ENCODE results near the gene ASS1.

The ASS1 gene

GRCh38 chr9:130443840-130444492 is 795 bp upstream of the ASS1 start:
- peaks cover 22% of the 10 kb centered on the region for H3K4me1 ChIP-seq (ENCODE audit: control insufficient read depth, insufficient read depth, low read length)
- peak overlapping the region; percentile 3 for H3K4me3 ChIP-seq (ENCODE audit: low read length)
- H3K9ac ChIP-seq (ENCODE audit: low read length) = no peak overlapping the region
- H3K36me3 ChIP-seq (ENCODE audit: control insufficient read depth, insufficient read depth, low read length) = no peaks in the 10 kb centered on the region
- no peaks in the 10 kb centered on the region for H3K27me3 ChIP-seq (ENCODE audit: control insufficient read depth, insufficient read depth, low read length)
- no peak overlapping the region for H3K27ac ChIP-seq (ENCODE audit: low read depth, low read length)

- Histone ChIP-seq H3K27ac (ENCODE audit: low read depth, low read length) (peak overlapping the region; percentile 88), H3K4me1 (ENCODE audit: control insufficient read depth, insufficient read depth, low read length) (peaks cover 22% of the 10 kb centered on the region), H3K36me3 (ENCODE audit: control insufficient read depth, insufficient read depth, low read length) (no peaks in the 10 kb centered on the region), H3K9ac (ENCODE audit: low read length) (peak overlapping the region; percentile 41), H3K27me3 (ENCODE audit: control insufficient read depth, insufficient read depth, low read length) (no peaks in the 10 kb centered on the region), H3K4me3 (ENCODE audit: low read length) (peak overlapping the region; percentile 70)
Measured at GRCh38 chr9:130445268-130445983, 665 bp downstream of the ASS1 start.

- Histone ChIP-seq H3K9ac (ENCODE audit: low read length) (no peak overlapping the region), H3K4me3 (ENCODE audit: low read length) (peak overlapping the region; percentile 70), H3K27ac (ENCODE audit: low read depth, low read length) (peak overlapping the region; percentile 88), H3K27me3 (ENCODE audit: control insufficient read depth, insufficient read depth, low read length) (no peaks in the 10 kb centered on the region), H3K4me1 (ENCODE audit: control insufficient read depth, insufficient read depth, low read length) (peaks cover 26% of the 10 kb centered on the region), H3K36me3 (ENCODE audit: control insufficient read depth, insufficient read depth, low read length) (no peaks in the 10 kb centered on the region)
Measured at GRCh38 chr9:130446101-130446861, 1.5 kb downstream of the ASS1 start.

- no peaks in the 10 kb centered on the region for H3K36me3 ChIP-seq (ENCODE audit: control insufficient read depth, insufficient read depth, low read length)
- H3K27me3 ChIP-seq (ENCODE audit: control insufficient read depth, insufficient read depth, low read length) = no peaks in the 10 kb centered on the region
- H3K9ac ChIP-seq (ENCODE audit: low read length) = no peak overlapping the region
- peaks cover 36% of the 10 kb centered on the region for H3K4me1 ChIP-seq (ENCODE audit: control insufficient read depth, insufficient read depth, low read length)
- peak overlapping the region; percentile 88 for H3K27ac ChIP-seq (ENCODE audit: low read depth, low read length)
- H3K4me3 ChIP-seq (ENCODE audit: low read length) = no peak overlapping the region
Measured at GRCh38 chr9:130447193-130447816, 2.5 kb downstream of the ASS1 start.

- H3K27ac ChIP-seq (ENCODE audit: low read depth, low read length) = no peak overlapping the region
- H3K9ac ChIP-seq (ENCODE audit: low read length) = no peak overlapping the region
- H3K4me1 ChIP-seq (ENCODE audit: control insufficient read depth, insufficient read depth, low read length) = peaks cover 39% of the 10 kb centered on the region
- no peaks in the 10 kb centered on the region for H3K27me3 ChIP-seq (ENCODE audit: control insufficient read depth, insufficient read depth, low read length)
- no peak overlapping the region for H3K4me3 ChIP-seq (ENCODE audit: low read length)
- no peaks in the 10 kb centered on the region for H3K36me3 ChIP-seq (ENCODE audit: control insufficient read depth, insufficient read depth, low read length)
Measured at GRCh38 chr9:130448035-130448624, 3.4 kb downstream of the ASS1 start.

- Histone ChIP-seq H3K9ac (ENCODE audit: low read length) (no peak overlapping the region), H3K27me3 (ENCODE audit: control insufficient read depth, insufficient read depth, low read length) (no peaks in the 10 kb centered on the region), H3K36me3 (ENCODE audit: control insufficient read depth, insufficient read depth, low read length) (no peaks in the 10 kb centered on the region), H3K27ac (ENCODE audit: low read depth, low read length) (no peak overlapping the region), H3K4me3 (ENCODE audit: low read length) (no peak overlapping the region), H3K4me1 (ENCODE audit: control insufficient read depth, insufficient read depth, low read length) (peaks cover 39% of the 10 kb centered on the region)
Measured at GRCh38 chr9:130448771-130449603, 4.2 kb downstream of the ASS1 start.

- no peak overlapping the region for H3K4me3 ChIP-seq (ENCODE audit: low read length)
- no peak overlapping the region for H3K9ac ChIP-seq (ENCODE audit: low read length)
- no peak overlapping the region for H3K27ac ChIP-seq (ENCODE audit: low read depth, low read length)
Measured at GRCh38 chr9:130450344-130451003, 5.7 kb downstream of the ASS1 start.

GRCh38 chr9:130451004-130451390 is 6.2 kb downstream of the ASS1 start:
- Histone ChIP-seq H3K36me3 (ENCODE audit: control insufficient read depth, insufficient read depth, low read length) (no peaks in the 10 kb centered on the region), H3K4me1 (ENCODE audit: control insufficient read depth, insufficient read depth, low read length) (peaks cover 30% of the 10 kb centered on the region), H3K27ac (ENCODE audit: low read depth, low read length) (peak overlapping the region; percentile 75), H3K27me3 (ENCODE audit: control insufficient read depth, insufficient read depth, low read length) (no peaks in the 10 kb centered on the region), H3K4me3 (ENCODE audit: low read length) (no peak overlapping the region), H3K9ac (ENCODE audit: low read length) (no peak overlapping the region)

More at GRCh38 chr9:130450344-130451003, 5.7 kb downstream of the ASS1 start:
- no peaks in the 10 kb centered on the region for H3K27me3 ChIP-seq (ENCODE audit: control insufficient read depth, insufficient read depth, low read length)
- H3K36me3 ChIP-seq (ENCODE audit: control insufficient read depth, insufficient read depth, low read length) = no peaks in the 10 kb centered on the region
- peaks cover 35% of the 10 kb centered on the region for H3K4me1 ChIP-seq (ENCODE audit: control insufficient read depth, insufficient read depth, low read length)

GRCh38 chr9:130451509-130452388 is 7.0 kb downstream of the ASS1 start:
- H3K27me3 ChIP-seq (ENCODE audit: control insufficient read depth, insufficient read depth, low read length) = no peaks in the 10 kb centered on the region
- no peak overlapping the region for H3K9ac ChIP-seq (ENCODE audit: low read length)
- H3K4me1 ChIP-seq (ENCODE audit: control insufficient read depth, insufficient read depth, low read length) = peaks cover 26% of the 10 kb centered on the region
- no peaks in the 10 kb centered on the region for H3K36me3 ChIP-seq (ENCODE audit: control insufficient read depth, insufficient read depth, low read length)
- peak overlapping the region; percentile 75 for H3K27ac ChIP-seq (ENCODE audit: low read depth, low read length)
- H3K4me3 ChIP-seq (ENCODE audit: low read length) = no peak overlapping the region

- no peak overlapping the region for H3K9ac ChIP-seq (ENCODE audit: low read length)
- H3K36me3 ChIP-seq (ENCODE audit: control insufficient read depth, insufficient read depth, low read length) = no peaks in the 10 kb centered on the region
- H3K4me1 ChIP-seq (ENCODE audit: control insufficient read depth, insufficient read depth, low read length) = peaks cover 19% of the 10 kb centered on the region
- H3K27ac ChIP-seq (ENCODE audit: low read depth, low read length) = no peak overlapping the region
- H3K27me3 ChIP-seq (ENCODE audit: control insufficient read depth, insufficient read depth, low read length) = no peaks in the 10 kb centered on the region
- H3K4me3 ChIP-seq (ENCODE audit: low read length) = no peak overlapping the region
Measured at GRCh38 chr9:130452835-130453234, 8.1 kb downstream of the ASS1 start.
